B cell (primary cell): ENCODE data around the gene WDR87. TPM values are rescaled to one million over a fixed set of nuclear protein-coding genes. Genes with fewer than 3 reads are reported as not detected.

Experiments
- ATAC-seq: fragments of 200-7000 bp; cut with Tn5 transposase; one replicate; pipeline ENCODE4 v1.10.0; 2021; ENCODE audit warnings: low read depth, mild to moderate bottlenecking, moderate number of reproducible peaks, moderate library complexity
- CTCF ChIA-PET: fragments of 350-600 bp; sonication (Branson Sonifier 250); formaldehyde crosslinking; loops from one replicate; lab custom pipeline; 2021; ENCODE audit warnings: antibody characterized with exemption, inconsistent platforms; lab: Charles Lee
- POLR2A ChIA-PET: fragments of 350-600 bp; sonication (Branson Sonifier 250); formaldehyde crosslinking; loops from one replicate; lab custom pipeline; 2021; ENCODE audit warnings: antibody characterized with exemption; lab: Charles Lee
- DNase-seq: peaks from one replicate; pipeline ENCODE4 v3.0.0; 2013
- H2AFZ ChIP-seq: 2 replicates; pipeline ENCODE4 v1.6.1; 2012; ENCODE audit warnings: mild to moderate bottlenecking, low read depth, low read length; ENCODE audit not compliant: insufficient read depth, poor library complexity, severe bottlenecking
- H3K27ac ChIP-seq, 2 donors: 1 replicate in 1 of 2; 2 replicates in 1 of 2; pipeline ENCODE4 v1.5.1; 2012 to 2013; ENCODE audit warnings: low read length in 2 of 2, mild to moderate bottlenecking in 2 of 2, moderate library complexity in 1 of 2
- H3K27me3 ChIP-seq, 4 experiments: fragments of 200-600 bp in 1 of 4; sonication (generic) in 1 of 4; replicated peaks in 1 of 4; 1 replicate in 2 of 4; 2 replicates in 2 of 4; pipeline versions ENCODE4 v1.6.1 to v1.7.0; 2013 to 2016; ENCODE audit warnings: low read length in 3 of 4, mild to moderate bottlenecking in 2 of 4, mixed read lengths in 1 of 4, moderate library complexity in 1 of 4; ENCODE audit not compliant: insufficient read depth in 4 of 4, control insufficient read depth in 3 of 4; ENCODE audit errors: control extremely low read depth in 1 of 4
- H3K36me3 ChIP-seq, 2 experiments: replicated peaks in 1 of 2; 1 replicate in 1 of 2; 2 replicates in 1 of 2; pipeline versions ENCODE4 v1.6.1 to v1.7.1; 2013; ENCODE audit warnings: low read length in 1 of 2; ENCODE audit not compliant: insufficient read depth in 2 of 2, control insufficient read depth in 1 of 2; ENCODE audit errors: control extremely low read depth in 1 of 2, extremely low read depth in 1 of 2
- H3K4me1 ChIP-seq, 2 donors: fragments of 200-600 bp in 1 of 2; sonication (generic) in 1 of 2; 1 replicate in 1 of 2; 2 replicates in 1 of 2; pipeline versions ENCODE4 v1.5.1 to v1.6.1; 2013 to 2017; ENCODE audit warnings: low read length in 2 of 2; ENCODE audit not compliant: control insufficient read depth in 2 of 2, insufficient read depth in 2 of 2
- H3K4me2 ChIP-seq: replicated peaks from 2 replicates; pipeline ENCODE3; 2012; ENCODE audit warnings: mild to moderate bottlenecking, low read depth, low read length; ENCODE audit not compliant: poor library complexity, severe bottlenecking
- H3K4me3 ChIP-seq, 5 experiments: fragments of 200-600 bp in 1 of 5; sonication (generic) in 1 of 5; 1 replicate in 3 of 5; 2 replicates in 2 of 5; pipeline versions ENCODE4 v1.5.1 to v1.7.0; 2011 to 2016; ENCODE audit warnings: low read length in 4 of 5, mild to moderate bottlenecking in 4 of 5, low read depth in 2 of 5, control low read depth in 1 of 5, moderate library complexity in 1 of 5; ENCODE audit not compliant: insufficient read depth in 1 of 5; ENCODE audit errors: control extremely low read depth in 1 of 5, extremely low read depth in 1 of 5
- H3K79me2 ChIP-seq: fragments of 200-600 bp; sonication (generic); one replicate; pipeline ENCODE4 v1.6.0; 2016; ENCODE audit warnings: low read length; ENCODE audit not compliant: control insufficient read depth, insufficient read depth
- H3K9ac ChIP-seq: fragments of 200-600 bp; sonication (generic); 2 replicates; pipeline ENCODE4 v1.6.1; 2017; ENCODE audit warnings: mild to moderate bottlenecking, low read length, moderate library complexity
- H3K9me3 ChIP-seq, 3 donors: one replicate each; pipeline versions ENCODE4 v1.6.1 to v1.7.1; 2013; ENCODE audit warnings: low read length in 2 of 3; ENCODE audit not compliant: control insufficient read depth in 2 of 3, insufficient read depth in 1 of 3; ENCODE audit errors: control extremely low read depth in 1 of 3
- H4K20me1 ChIP-seq: 2 replicates; pipeline ENCODE4 v1.6.0; 2012; ENCODE audit warnings: mild to moderate bottlenecking, low read length; ENCODE audit not compliant: insufficient read depth, control insufficient read depth, poor library complexity, severe bottlenecking
- H3K27ac Mint-ChIP-seq: one replicate; pipeline ENCODE4 v1.8.0; 2021; ENCODE audit warnings: mixed read lengths
- H3K27me3 Mint-ChIP-seq: one replicate; pipeline ENCODE4 v1.8.0; 2021; ENCODE audit warnings: mixed read lengths
- H3K4me1 Mint-ChIP-seq: one replicate; pipeline ENCODE4 v1.8.0; 2021; ENCODE audit warnings: mixed read lengths
- H3K4me3 Mint-ChIP-seq: one replicate; pipeline ENCODE4 v1.8.0; 2021; ENCODE audit warnings: mixed read lengths
- H3K9me3 Mint-ChIP-seq: one replicate; pipeline ENCODE4 v1.8.0; 2022; ENCODE audit warnings: mixed read lengths; ENCODE audit not compliant: insufficient read depth
- EZH2 ChIP-seq: IDR thresholded peaks from 2 replicates; pipeline ENCODE4 v1.6.1; 2012; ENCODE audit warnings: borderline replicate concordance, low read depth, mild to moderate bottlenecking, moderate library complexity, low read length; ENCODE audit not compliant: insufficient read depth, poor library complexity, severe bottlenecking
- WGBS: methylation state at CpG from one replicate; pipeline ENCODE4 v1.1.5; 2013; ENCODE audit warnings: missing lambda C conversion rate; ENCODE audit not compliant: insufficient coverage; 5-methylcytosine and 5-hydroxymethylcytosine counted together
- intact Hi-C: fragments of 100-400 bp; cut with micrococcal nuclease; formaldehyde crosslinking; loops from one replicate; pipeline ENCODE4 v1.10.0; 2022
- polyA plus RNA-seq: library from polyadenylated mRNA; depleted of rRNA; stranded (reverse); fragments of >200 nt; gene quantifications from 2 replicates; pipeline ENCODE4 v1.2.3, GENCODE V29; 2012
- total RNA-seq, 2 donors: library from RNA; stranded (reverse); fragments of 120-200 nt in 1 of 2; gene quantifications; 1 replicate in 1 of 2; 2 replicates in 1 of 2; pipeline versions ENCODE4 v1.2.3 to v1.2.4, GENCODE V29; 2013 to 2022
- TF ChIP-seq, protein P1 (sequence below): fragments of 200-600 bp; IDR thresholded peaks from one replicate; pipeline ENCODE4 v1.8.0; 2022; ENCODE audit warnings: antibody characterized with exemption, mild to moderate bottlenecking

WDR87 gene
- total and polyA plus RNA-seq, 2 donors (not counting 1 experiment from before 2014, with no cell fraction given) = not detected

DNA sequence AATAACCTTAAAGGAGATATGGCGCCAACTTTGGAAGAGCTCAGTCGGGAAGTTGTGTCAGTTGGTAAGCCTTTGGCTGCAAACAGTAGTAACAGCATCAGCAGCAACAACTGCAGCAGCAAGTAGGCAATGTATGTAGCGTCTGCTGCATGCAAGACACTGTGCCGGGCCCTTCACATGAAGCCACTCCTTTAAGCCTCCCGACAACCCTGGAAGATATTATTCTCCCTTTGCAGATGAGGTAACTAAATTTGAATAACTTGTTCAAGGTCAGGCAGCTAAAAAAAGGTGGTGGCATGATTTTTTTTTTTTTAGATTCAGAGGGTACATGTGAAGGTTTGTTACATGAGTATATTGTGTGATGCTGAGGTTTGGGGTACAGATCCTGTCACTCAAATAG is 20.3 kb upstream of the WDR87 start:
- POLR2A ChIA-PET = interaction anchor here (0.6 to 3.9 kb wide), 7 partner anchors 11 to 448 kb away, joined by 3 to 46 read pairs (median 3); partner anchors contain the start of genes PSMD8, SIPA1L3 and WDR87
- 67% methylated on average over 2 of the region's 5 CpGs for WGBS
- Histone ChIP-seq H3K27me3 (no peaks in the 10 kb centered on the region), H3K9me3 (peaks cover 0 to 17% (median 0%) of the 10 kb centered on the region in 3 donors), H3K4me3 (no peak overlapping the region), H4K20me1 (no peaks in the 10 kb centered on the region), H3K36me3 (peaks cover 0 to 15% of the 10 kb centered on the region in 2 experiments), H3K4me2 (peak overlapping the region; percentile 63), H2AFZ (no peak overlapping the region), H3K9ac (peak overlapping the region; percentile 32), H3K79me2 (peaks cover 97% of the 10 kb centered on the region), H3K27ac (peak overlapping the region; percentile 65 to 85), H3K4me1 (peaks cover 87 to 96% of the 10 kb centered on the region in 2 donors)
- peaks cover 79% of the 10 kb centered on the region for H3K4me1 Mint-ChIP-seq
- no peak for TF ChIP-seq EZH2
- TF ChIP-seq, protein P1, sequence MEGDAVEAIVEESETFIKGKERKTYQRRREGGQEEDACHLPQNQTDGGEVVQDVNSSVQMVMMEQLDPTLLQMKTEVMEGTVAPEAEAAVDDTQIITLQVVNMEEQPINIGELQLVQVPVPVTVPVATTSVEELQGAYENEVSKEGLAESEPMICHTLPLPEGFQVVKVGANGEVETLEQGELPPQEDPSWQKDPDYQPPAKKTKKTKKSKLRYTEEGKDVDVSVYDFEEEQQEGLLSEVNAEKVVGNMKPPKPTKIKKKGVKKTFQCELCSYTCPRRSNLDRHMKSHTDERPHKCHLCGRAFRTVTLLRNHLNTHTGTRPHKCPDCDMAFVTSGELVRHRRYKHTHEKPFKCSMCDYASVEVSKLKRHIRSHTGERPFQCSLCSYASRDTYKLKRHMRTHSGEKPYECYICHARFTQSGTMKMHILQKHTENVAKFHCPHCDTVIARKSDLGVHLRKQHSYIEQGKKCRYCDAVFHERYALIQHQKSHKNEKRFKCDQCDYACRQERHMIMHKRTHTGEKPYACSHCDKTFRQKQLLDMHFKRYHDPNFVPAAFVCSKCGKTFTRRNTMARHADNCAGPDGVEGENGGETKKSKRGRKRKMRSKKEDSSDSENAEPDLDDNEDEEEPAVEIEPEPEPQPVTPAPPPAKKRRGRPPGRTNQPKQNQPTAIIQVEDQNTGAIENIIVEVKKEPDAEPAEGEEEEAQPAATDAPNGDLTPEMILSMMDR = no peak
- H3K9me3 Mint-ChIP-seq = no peaks in the 10 kb centered on the region
- H3K4me3 Mint-ChIP-seq = peak overlapping the region; percentile 80
- ATAC-seq (peak; percentile 11), DNase-seq (peak; percentile 48)
- CTCF ChIA-PET = interaction anchor here (0.8 to 3.5 kb wide), 9 partner anchors 11 to 120 kb away, joined by 3 to 31 read pairs (median 10); partner anchors contain the start of genes SIPA1L3 and WDR87
- peak overlapping the region; percentile 92 for H3K27ac Mint-ChIP-seq
- intact Hi-C loops = no loop called here
- H3K27me3 Mint-ChIP-seq = no peaks in the 10 kb centered on the region

GRCh38 chr19:37926255-37926654 is 19.9 kb upstream of the WDR87 start:
- H3K4me3 Mint-ChIP-seq = peak overlapping the region; percentile 80
- H3K27ac Mint-ChIP-seq = peak overlapping the region; percentile 92
- Histone ChIP-seq H3K79me2 (peaks cover 97% of the 10 kb centered on the region), H3K9ac (peak overlapping the region; percentile 32), H3K27me3 (no peaks in the 10 kb centered on the region), H4K20me1 (no peaks in the 10 kb centered on the region), H3K9me3 (peaks cover 0 to 17% (median 0%) of the 10 kb centered on the region in 3 donors), H3K36me3 (peaks cover 0 to 20% of the 10 kb centered on the region in 2 experiments), H3K4me2 (peak overlapping the region; percentile 63), H3K4me1 (peaks cover 87 to 96% of the 10 kb centered on the region in 2 donors), H3K4me3 (no peak overlapping the region), H2AFZ (no peak overlapping the region), H3K27ac (peak overlapping the region; percentile 65 to 85)
- no peaks in the 10 kb centered on the region for H3K9me3 Mint-ChIP-seq
- ChIA-PET CTCF (interaction anchor here (0.8 to 3.5 kb wide), 7 partner anchors 11 to 108 kb away, joined by 3 to 31 read pairs (median 6); partner anchors contain the start of genes SIPA1L3 and WDR87), POLR2A (interaction anchor here (1.0 to 3.9 kb wide), 4 partner anchors 19 to 122 kb away, joined by 3 to 46 read pairs (median 6); partner anchors contain the start of genes SIPA1L3 and WDR87)
- WGBS = 74% methylated on average over 10 of the region's 10 CpGs
- no peaks in the 10 kb centered on the region for H3K27me3 Mint-ChIP-seq
- intact Hi-C loops = no loop called here
- DNase-seq (no peak), ATAC-seq (no peak)
- H3K4me1 Mint-ChIP-seq = peaks cover 82% of the 10 kb centered on the region
- TF ChIP-seq EZH2 = no peak
- TF ChIP-seq, protein P1 = no peak
